IPS DF 19.7 (cell line): ENCODE data around the gene NPBWR2.

ENCODE experiments used
- DNase-seq: peaks from one replicate; pipeline ENCODE4 v3.0.0-alpha.2; 2013; ENCODE audit warnings: low read depth, low spot score

The NPBWR2 gene

GRCh38 chr20:64084685-64085152 is 22.6 kb downstream of the NPBWR2 start:
- DNase-seq = no peak

GRCh38 chr20:64083804-64084684 is 23.3 kb downstream of the NPBWR2 start, which contains the start of gene LKAAEAR1:
LKAAEAR1 (minus strand) TSS chr20:64084398; CDS start chr20:64084219, 179 bp downstream.
- no peak for DNase-seq

DNA sequence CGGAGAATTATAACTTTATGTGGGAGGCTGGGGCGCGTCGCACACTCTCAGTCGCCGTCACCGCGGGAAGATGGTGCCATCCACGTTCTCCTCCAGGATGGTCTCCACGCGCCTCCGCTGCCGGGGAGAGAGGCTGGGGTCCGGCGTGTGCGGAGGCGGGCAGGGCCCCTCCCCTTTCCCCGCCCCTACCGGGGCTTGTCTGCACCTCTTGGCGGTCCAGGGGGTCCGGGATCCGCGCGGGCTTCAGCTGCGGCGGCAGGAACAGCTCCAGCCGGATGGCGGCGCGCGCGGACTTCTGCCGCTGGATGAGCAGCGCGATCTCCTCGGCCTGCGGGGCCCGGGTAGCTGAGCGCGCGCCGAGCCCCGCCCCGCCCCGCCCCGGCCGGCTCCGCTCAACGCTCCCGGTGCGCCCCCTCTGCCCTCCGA is 24.0 kb downstream of the NPBWR2 start:
- DNase-seq = no peak

DNA sequence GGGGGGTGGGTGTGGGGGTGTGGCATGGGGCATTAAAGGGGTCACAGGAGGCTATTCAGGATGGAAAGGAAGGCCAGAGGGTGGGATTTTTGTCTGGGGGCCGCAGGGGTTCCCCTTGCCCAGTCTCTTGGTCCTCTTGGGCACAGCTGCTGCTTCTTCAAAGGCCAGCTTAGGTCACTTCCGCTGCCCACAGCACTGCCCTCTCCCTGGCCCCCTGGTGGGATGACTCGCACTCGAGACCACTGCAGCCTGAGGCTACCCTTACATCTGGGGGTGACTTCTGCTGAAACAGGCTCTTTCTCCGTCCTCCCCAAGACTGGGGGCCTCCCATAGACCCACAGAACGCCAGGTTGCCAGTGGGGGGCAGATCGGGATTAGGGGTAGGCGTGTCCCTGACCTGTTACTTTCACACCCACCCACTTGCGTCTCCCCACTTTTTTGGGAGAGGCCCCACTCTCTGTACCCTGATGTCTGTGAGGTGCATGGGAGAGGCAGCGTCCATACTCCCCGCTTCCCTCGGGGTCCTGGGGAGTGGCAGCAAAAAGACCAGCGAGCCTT is 24.5 kb downstream of the NPBWR2 start:
- no peak for DNase-seq

GRCh38 chr20:64082126-64082731 is 25.1 kb downstream of the NPBWR2 start:
- DNase-seq = no peak

DNA sequence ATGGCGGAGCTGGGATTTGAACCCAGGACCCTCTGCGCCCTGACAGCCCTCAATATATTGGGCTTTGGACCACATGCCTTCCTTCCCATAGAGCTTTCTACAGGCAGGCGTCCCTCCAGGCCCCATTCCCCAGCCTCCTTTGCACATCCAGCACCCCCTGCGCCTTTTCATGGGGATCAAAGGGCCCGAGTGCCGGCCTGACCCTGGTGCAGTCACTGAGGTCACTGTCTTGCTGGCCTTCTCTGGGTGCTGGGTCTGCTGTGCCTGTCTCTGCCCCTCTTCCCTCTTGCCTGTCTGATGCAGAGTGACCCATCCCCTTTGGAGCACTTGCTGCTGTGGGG is 25.8 kb downstream of the NPBWR2 start:
- no peak for DNase-seq

- DNase-seq = no peak
Measured at GRCh38 chr20:64080813-64081623, 26.3 kb downstream of the NPBWR2 start.

DNA sequence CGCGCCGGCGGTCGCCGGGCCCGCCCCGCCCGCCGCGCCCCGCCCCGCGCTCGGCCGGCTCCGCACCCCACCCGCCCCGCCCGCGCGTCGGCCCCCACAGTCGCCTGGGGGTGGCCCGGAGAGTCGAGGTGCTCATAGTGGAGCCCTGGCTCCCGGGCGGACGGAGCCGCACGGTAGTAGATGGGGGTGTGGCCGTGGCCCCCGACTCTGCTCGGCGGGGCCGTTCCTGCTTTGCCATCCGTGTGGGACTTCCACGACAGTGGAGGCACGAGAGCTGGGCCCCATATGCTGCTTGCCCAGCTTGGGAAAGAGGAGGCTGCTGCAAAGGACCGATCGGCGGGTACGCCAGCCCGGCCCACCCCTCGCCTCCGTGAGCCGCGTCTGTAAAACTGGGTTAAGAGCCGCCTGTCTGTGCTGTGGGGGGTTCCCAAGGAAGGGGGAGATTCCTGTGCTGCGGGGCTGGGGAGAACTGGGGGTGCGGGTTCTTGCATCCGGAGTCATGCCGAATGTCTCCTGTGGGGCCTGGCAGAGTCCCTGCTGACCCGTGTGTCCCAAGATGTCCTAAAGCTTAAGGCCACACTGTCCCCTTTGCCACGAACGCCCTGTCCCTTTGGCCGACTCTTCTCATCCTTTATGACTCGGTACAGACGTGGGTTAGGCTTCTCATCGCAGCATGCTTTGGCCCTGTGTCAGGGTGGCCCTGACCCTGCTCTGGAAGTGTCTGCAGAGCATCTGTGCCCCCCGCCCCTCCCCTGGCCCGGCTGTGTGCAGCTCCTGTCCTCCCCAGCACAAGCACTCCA is 27.2 kb downstream of the NPBWR2 start, which contains the start of gene OPRL1:
TSS of gene OPRL1 (plus strand) at position 70 of the 800 bp plus-strand sequence. CDS start 12,639 bp downstream, outside the sequence.
- DNase-seq = no peak

- DNase-seq = no peak
Measured at GRCh38 chr20:64079273-64080012, 27.9 kb downstream of the NPBWR2 start, which contains the start of gene RGS19. RGS19 (minus strand) TSS chr20:64079518; CDS start chr20:64076886, 2,632 bp downstream.

DNA sequence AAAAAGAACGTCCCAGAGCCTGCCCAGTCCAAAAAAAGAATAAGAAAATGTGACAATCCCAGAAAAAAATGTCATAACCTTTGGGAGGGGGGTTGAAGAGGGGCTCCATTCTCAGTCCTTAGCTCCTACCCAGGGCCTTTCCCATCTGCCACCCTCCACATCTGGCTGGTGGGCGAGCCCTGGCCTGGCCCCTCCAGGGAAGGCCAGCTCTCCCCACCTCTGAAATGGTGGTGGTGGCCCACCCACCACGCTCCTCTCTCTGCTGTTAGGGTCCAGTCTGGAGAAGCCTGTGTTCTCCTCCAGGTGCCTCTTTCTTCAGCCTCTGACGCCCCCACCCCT is 28.5 kb downstream of the NPBWR2 start:
- no peak for DNase-seq

GRCh38 chr20:64077876-64078551 is 29.4 kb downstream of the NPBWR2 start:
- DNase-seq = no peak

DNA sequence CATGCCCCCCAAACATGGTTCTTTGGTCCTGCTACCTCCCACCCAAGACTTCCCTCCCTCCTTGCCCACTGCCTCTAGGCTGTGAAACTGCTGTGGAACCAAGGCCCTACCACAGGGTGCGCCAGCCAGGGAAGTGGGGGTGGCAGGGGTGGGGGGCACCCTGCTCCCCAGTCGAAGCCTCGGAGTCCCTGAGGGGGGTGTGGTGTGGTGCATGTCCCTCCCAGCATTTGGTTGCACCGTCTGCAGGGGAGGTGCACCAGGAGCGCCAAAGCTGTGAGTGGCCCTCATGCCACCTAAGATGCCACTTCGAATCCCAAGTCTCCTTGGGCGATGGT is 29.9 kb downstream of the NPBWR2 start:
- DNase-seq = no peak

DNA sequence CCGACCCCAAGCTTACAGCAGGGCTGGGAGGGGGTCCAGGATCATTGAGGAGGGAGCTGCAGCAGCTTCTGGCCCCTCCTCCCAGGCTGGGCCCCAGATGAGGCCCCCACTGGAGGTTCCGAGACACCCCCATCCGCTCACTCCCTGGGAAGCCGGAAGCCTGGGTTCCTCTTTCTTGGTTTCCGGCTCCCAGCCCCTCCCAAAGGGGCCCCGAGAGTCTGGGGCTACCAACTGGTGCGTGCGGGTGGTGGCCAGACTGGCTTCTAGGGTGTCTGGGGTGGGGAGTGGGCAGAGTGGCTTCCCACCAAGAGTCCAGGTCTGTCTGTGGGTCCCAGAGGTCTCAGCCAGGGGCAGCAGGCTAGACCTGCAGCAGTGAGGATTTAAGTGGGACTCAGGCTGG is 30.3 kb downstream of the NPBWR2 start:
- DNase-seq = no peak

DNA sequence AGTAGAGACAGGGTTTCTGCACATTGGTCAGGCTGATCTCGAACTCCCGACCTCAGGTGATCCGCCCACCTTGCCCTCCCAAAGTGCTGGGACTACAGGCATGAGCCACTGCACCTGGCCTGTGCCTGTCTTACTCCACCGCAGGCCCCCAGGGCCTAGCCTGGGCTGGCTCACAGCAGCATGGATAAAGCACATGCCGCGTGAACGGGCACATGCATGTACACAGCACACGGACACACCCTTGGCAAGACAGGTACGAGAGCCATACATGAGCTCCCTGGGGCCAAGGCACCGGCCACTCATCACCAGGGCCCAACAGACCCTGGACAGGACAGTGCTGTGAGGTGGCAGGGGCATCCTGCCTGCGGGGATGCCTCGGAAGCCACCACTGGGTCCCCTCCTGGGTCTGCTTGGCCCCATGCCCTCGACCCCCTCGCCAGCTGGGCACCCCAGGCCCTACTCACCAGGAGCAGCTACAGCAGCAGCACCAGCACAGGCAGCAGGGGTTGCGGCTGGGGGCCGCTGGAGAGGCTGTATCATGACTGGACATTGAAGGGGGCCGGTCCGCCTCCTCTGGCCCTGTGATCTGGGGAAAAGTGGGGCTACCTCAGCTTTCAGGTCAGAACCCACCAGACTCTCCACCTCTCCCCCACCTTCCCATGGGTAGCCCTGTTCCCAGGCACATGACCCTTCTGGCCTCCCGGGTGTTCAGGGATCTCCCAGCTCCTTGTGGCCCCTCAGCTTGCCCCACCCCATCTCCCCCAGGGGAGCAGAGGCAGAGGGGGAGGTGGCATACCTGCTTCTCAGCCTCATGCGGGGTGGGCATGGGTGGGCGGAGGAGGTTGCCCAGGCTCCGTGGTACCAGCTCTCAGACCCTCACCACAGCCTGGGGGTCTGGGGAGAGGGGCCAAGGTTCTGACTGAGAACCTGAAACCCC is 31.0 kb downstream of the NPBWR2 start:
- no peak for DNase-seq

DNA sequence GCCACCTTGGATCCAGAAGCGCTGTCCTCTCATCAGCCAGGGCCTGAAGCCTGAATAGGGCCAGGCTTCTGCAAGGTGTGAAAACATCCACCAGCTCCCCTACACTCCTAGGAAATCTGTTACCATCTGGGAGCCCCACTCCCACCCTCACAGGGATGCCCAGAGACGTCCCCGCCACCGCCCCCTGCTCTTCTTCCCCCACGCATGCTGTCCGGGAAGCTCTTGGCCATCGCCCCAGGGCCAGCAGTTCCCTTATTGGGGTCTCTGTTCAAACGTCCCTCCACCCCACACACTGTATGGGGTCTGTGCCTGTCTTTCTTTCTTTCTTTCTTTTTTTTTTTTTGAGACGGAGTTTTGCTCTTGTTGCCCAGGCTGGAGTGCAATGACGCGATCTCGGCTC is 31.8 kb downstream of the NPBWR2 start:
- no peak for DNase-seq

DNA sequence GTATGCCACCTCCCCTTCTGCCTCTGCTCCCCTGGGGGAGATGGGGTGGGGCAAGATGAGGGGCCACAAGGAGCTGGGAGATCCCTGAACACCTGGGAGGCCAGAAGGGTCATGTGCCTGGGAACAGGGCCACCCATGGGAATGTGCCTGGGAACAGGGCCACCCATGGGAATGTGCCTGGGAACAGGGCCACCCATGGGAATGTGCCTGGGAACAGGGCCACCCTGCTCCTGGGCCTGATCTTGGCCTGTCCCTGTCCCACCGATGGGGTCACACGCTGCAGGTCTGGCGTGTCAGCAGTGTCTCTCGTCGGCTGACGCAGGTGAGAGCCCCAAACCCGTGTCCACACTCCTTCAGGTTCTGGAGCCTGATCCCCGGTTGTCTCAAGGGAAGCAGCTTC is 32.4 kb downstream of the NPBWR2 start:
- no peak for DNase-seq

- DNase-seq = no peak
Measured at GRCh38 chr20:64074184-64074789, 33.1 kb downstream of the NPBWR2 start.
